ENCODE measurements around the gene LMO1. TPM values are rescaled to one million over a fixed set of nuclear protein-coding genes. Genes with fewer than 3 reads are reported as not detected.

Gene LMO1
- total and polyA plus RNA-seq, 2 of the 13 experiments (the other 11 are each of a cell fraction or from before 2014, with no cell fraction given): not detected

DNA sequence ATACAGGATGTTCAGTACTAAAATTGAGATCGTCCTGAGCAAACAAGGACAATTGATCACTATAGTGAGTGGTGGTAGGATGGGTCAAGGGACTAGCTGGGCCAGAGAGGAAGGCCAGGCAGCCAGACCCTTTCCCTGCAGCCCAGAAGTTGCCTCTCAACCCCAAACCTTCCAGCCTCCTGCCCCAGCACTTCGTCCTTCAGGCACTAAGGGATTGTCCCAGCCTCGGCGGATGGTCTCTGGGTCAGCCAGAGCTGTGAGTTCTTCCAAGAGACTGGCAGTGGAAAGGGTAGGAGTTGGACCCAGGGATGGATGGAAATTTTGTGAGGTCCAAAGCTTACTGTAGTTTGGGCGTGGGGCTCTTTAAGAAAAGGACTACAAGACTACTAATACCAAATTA is 3.6 kb upstream of the LMO1 start:
- TF ChIP-seq ZSCAN22 (CRISPR knock-in tag; IDR thresholded peaks at IDR 0.05): no peak
- TF ChIP-seq HNRNPUL1 (IDR thresholded peaks at IDR 0.05; ENCODE audit: low read depth, low read length): no peak
- TF ChIP-seq, protein P1, sequence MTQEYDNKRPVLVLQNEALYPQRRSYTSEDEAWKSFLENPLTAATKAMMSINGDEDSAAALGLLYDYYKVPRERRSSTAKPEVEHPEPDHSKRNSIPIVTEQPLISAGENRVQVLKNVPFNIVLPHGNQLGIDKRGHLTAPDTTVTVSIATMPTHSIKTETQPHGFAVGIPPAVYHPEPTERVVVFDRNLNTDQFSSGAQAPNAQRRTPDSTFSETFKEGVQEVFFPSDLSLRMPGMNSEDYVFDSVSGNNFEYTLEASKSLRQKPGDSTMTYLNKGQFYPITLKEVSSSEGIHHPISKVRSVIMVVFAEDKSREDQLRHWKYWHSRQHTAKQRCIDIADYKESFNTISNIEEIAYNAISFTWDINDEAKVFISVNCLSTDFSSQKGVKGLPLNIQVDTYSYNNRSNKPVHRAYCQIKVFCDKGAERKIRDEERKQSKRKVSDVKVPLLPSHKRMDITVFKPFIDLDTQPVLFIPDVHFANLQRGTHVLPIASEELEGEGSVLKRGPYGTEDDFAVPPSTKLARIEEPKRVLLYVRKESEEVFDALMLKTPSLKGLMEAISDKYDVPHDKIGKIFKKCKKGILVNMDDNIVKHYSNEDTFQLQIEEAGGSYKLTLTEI (CRISPR knock-in tag; conservative IDR thresholded peaks at IDR 0.05): no peak
- TF ChIP-seq ATF7 (IDR thresholded peaks at IDR 0.05): no peak
- TF ChIP-seq ATF7 (CRISPR knock-in tag; IDR thresholded peaks at IDR 0.05): no peak
- no peak for TF ChIP-seq ZNF33B (CRISPR knock-in tag; IDR thresholded peaks at IDR 0.05)
- TF ChIP-seq ZSCAN21 (CRISPR knock-in tag; IDR thresholded peaks at IDR 0.05; ENCODE audit: borderline replicate concordance): no peak
- TF ChIP-seq RBAK (CRISPR knock-in tag; IDR thresholded peaks at IDR 0.05): no peak
- no peak for TF ChIP-seq SNAI1 (CRISPR knock-in tag; IDR thresholded peaks at IDR 0.05; ENCODE audit: borderline replicate concordance)
- no peak for TF ChIP-seq ZNF460 (CRISPR knock-in tag; IDR thresholded peaks at IDR 0.05; ENCODE audit: borderline replicate concordance)
- TF ChIP-seq ZNF329 (CRISPR knock-in tag; IDR thresholded peaks at IDR 0.05; ENCODE audit: low read depth): no peak
- no peak for TF ChIP-seq ZIK1 (CRISPR knock-in tag; IDR thresholded peaks at IDR 0.05; ENCODE audit: borderline replicate concordance, low read depth)
- TF ChIP-seq, protein P2, sequence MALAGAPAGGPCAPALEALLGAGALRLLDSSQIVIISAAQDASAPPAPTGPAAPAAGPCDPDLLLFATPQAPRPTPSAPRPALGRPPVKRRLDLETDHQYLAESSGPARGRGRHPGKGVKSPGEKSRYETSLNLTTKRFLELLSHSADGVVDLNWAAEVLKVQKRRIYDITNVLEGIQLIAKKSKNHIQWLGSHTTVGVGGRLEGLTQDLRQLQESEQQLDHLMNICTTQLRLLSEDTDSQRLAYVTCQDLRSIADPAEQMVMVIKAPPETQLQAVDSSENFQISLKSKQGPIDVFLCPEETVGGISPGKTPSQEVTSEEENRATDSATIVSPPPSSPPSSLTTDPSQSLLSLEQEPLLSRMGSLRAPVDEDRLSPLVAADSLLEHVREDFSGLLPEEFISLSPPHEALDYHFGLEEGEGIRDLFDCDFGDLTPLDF (CRISPR knock-in tag; IDR thresholded peaks at IDR 0.05): no peak
- TF ChIP-seq, protein P3, sequence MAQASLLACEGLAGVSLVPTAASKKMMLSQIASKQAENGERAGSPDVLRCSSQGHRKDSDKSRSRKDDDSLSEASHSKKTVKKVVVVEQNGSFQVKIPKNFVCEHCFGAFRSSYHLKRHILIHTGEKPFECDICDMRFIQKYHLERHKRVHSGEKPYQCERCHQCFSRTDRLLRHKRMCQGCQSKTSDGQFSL (CRISPR knock-in tag; IDR thresholded peaks at IDR 0.05): no peak
- no peak for TF ChIP-seq GLI4 (CRISPR knock-in tag; IDR thresholded peaks at IDR 0.05; ENCODE audit: borderline replicate concordance)
- TF ChIP-seq ZNF558 (CRISPR knock-in tag; IDR thresholded peaks at IDR 0.05; ENCODE audit: borderline replicate concordance): no peak
- no peak for TF ChIP-seq MZF1 (CRISPR knock-in tag; IDR thresholded peaks at IDR 0.05; ENCODE audit: borderline replicate concordance)
- TF ChIP-seq MTA1 (CRISPR knock-in tag; IDR thresholded peaks at IDR 0.05; ENCODE audit: borderline replicate concordance): no peak
- in situ Hi-C loops (cut with HindIII; ENCODE audit: extremely low pct_ligation_motif_present, low pct_unique_long_range_greater_than_20kb): loop anchor here (10.0 kb wide), 1 partner anchor 262 kb away; no protein-coding TSS in a partner anchor
- ChIA-PET POLR2A (no interaction called here), CTCF (ENCODE audit: low intra/inter-chr PET ratio, low total read pairs) (no interaction called here)
- no TSS peak for BruUV-seq (replicated peaks)
- peaks cover 9 to 71% of the 10 kb centered on the region in 2 experiments; a peak in 4 of 5 replicates for H3K27me3 ChIP-seq (ENCODE audit: control insufficient read depth in 1 of 2, insufficient read depth in 2 of 2, low read length in 2 of 2)
- WGBS (ENCODE audit: low lambda C conversion rate): no CpG with 5 or more reads among the region's 5 CpGs
- H3K4me2 ChIP-seq (ENCODE audit: low read depth, low read length): no peak overlapping the region
- FAIRE-seq: no peak
- H3K4me3 ChIP-seq (replicated peaks in 1 of 3; ENCODE audit: insufficient read depth in 1 of 3, low read depth in 2 of 3, low read length in 3 of 3): no peak overlapping the region
- intact Hi-C loops (cut with micrococcal nuclease; ENCODE audit: unreplicated experiment): no loop called here
- H3K79me2 ChIP-seq (ENCODE audit: insufficient read depth, low read length): no peaks in the 10 kb centered on the region
- no peak for ATAC-seq
- DNase-seq (ENCODE audit: low spot score): no peak
- H3K36me3 ChIP-seq (replicated peaks in 1 of 2; ENCODE audit: control insufficient read depth in 1 of 2, insufficient read depth in 2 of 2, low read length in 2 of 2): no peaks in the 10 kb centered on the region
- no peaks in the 10 kb centered on the region for H3K4me1 ChIP-seq (ENCODE audit: insufficient read depth, low read length)
- no peak overlapping the region for H2AFZ ChIP-seq (ENCODE audit: low read length)
- H3K9ac ChIP-seq (ENCODE audit: insufficient read depth, low read depth, low read length): no peak overlapping the region
- no peaks in the 10 kb centered on the region for H4K20me1 ChIP-seq (ENCODE audit: insufficient read depth, low read length)
- H3K9me3 ChIP-seq (ENCODE audit: low read length): no peaks in the 10 kb centered on the region
- no peak overlapping the region for H3K27ac ChIP-seq (ENCODE audit: extremely low read length, insufficient read depth, low read length)

Data from HepG2 (cell line).